Measurements from ENCODE around the gene COQ7.

COQ7 gene

GRCh38 chr16:19105891-19106624, 38.6 kb downstream of the COQ7 start:
- TF ChIP-seq ZFX (IDR thresholded peaks at IDR 0.05) (no peak), CTCF (conservative IDR thresholded peaks at IDR 0.05) (no peak)
- H3K27ac ChIP-seq: no peak overlapping the region

- TF ChIP-seq ZFX (IDR thresholded peaks at IDR 0.05): no peak
- no peak for TF ChIP-seq CTCF (conservative IDR thresholded peaks at IDR 0.05)
- H3K27ac ChIP-seq: no peak overlapping the region
Measured at GRCh38 chr16:19106625-19107020, 39.2 kb downstream of the COQ7 start.

- H3K27ac ChIP-seq: no peak overlapping the region
- TF ChIP-seq CTCF (conservative IDR thresholded peaks at IDR 0.05): no peak
- TF ChIP-seq ZFX (IDR thresholded peaks at IDR 0.05): no peak
Measured at GRCh38 chr16:19108409-19109287, 41.2 kb downstream of the COQ7 start.

- TF ChIP-seq CTCF (conservative IDR thresholded peaks at IDR 0.05) (no peak), ZFX (IDR thresholded peaks at IDR 0.05) (no peak)
- H3K27ac ChIP-seq: no peak overlapping the region
Measured at GRCh38 chr16:19109288-19109664, 41.9 kb downstream of the COQ7 start.

GRCh38 chr16:19110537-19111360, 43.3 kb downstream of the COQ7 start:
- no peak for TF ChIP-seq ZFX (IDR thresholded peaks at IDR 0.05)
- TF ChIP-seq CTCF (conservative IDR thresholded peaks at IDR 0.05): no peak
- no peak overlapping the region for H3K27ac ChIP-seq

GRCh38 chr16:19112099-19112407, 44.6 kb downstream of the COQ7 start:
- H3K27ac ChIP-seq: no peak overlapping the region
- TF ChIP-seq CTCF (conservative IDR thresholded peaks at IDR 0.05) (no peak), ZFX (IDR thresholded peaks at IDR 0.05) (no peak)
